GM23338 (cell line): ENCODE results near the gene KCNK1. TPM values are rescaled to one million over a fixed set of nuclear protein-coding genes. Genes with fewer than 3 reads are reported as not detected.

Source experiments
- EZH2 ChIP-seq: fragments of 200-600 bp; sonication (generic); IDR thresholded peaks from one replicate; pipeline ENCODE4 v1.8.0; 2017; ENCODE audit warnings: antibody characterized with exemption, mild to moderate bottlenecking, low read depth; ENCODE audit not compliant: unreplicated experiment
- EZH2phosphoT487 ChIP-seq: fragments of 200-600 bp; sonication (generic); IDR thresholded peaks from one replicate; pipeline ENCODE4 v1.8.1; 2018; ENCODE audit warnings: antibody characterized with exemption; ENCODE audit not compliant: unreplicated experiment
- JUNB ChIP-seq: IDR thresholded peaks from one replicate; pipeline ENCODE4 v1.6.1; 2016; ENCODE audit warnings: antibody characterized with exemption; ENCODE audit not compliant: unreplicated experiment
- NANOG ChIP-seq: IDR thresholded peaks from 2 replicates; pipeline ENCODE4 v1.6.1; 2016; ENCODE audit warnings: antibody characterized with exemption, borderline replicate concordance
- POLR2AphosphoS5 ChIP-seq: IDR thresholded peaks from 2 replicates; pipeline ENCODE4 v1.6.1; 2016; ENCODE audit warnings: antibody characterized with exemption, low read depth
- STAT1 ChIP-seq: IDR thresholded peaks from one replicate; pipeline ENCODE4 v1.6.1; 2016; ENCODE audit warnings: antibody characterized with exemption; ENCODE audit not compliant: unreplicated experiment
- ZNF114 ChIP-seq: fragments of 250-450 bp; sonication (Bioruptor Pico); IDR thresholded peaks from 2 replicates; pipeline ENCODE4 v1.5.0; 2020; ENCODE audit warnings: mild to moderate bottlenecking, moderate library complexity
- ZNF331 ChIP-seq: fragments of 250-450 bp; sonication (Bioruptor Pico); IDR thresholded peaks from 2 replicates; pipeline ENCODE4 v1.5.0; 2020; ENCODE audit warnings: low read depth, mild to moderate bottlenecking, moderate library complexity
- polyA plus RNA-seq: library from polyadenylated mRNA; unstranded; fragments of >200 nt; fragmentation: Nextera tagmentation; extraction: Ambion mirVana; gene quantifications from 2 replicates; pipeline ENCODE4 v1.2.1, GENCODE V29; 2016
- total RNA-seq: library from RNA; depleted of rRNA; stranded (reverse); fragments of >200 nt; shearing (Covaris generic); gene quantifications from 2 replicates; pipeline ENCODE4 v1.2.3, GENCODE V29; 2014
- TF ChIP-seq, protein P1 (sequence below): fragments of 250-450 bp; sonication (Bioruptor Pico); IDR thresholded peaks from 2 replicates; pipeline ENCODE4 v1.5.0; 2020; ENCODE audit warnings: mild to moderate bottlenecking, moderate library complexity
- TF ChIP-seq, protein P2 (sequence below), 2 experiments: fragments of 200-600 bp in 1 of 2; sonication (generic) in 1 of 2; conservative IDR thresholded peaks; 2 replicates each; pipeline versions ENCODE4 v1.5.1 to v1.6.1; 2016 to 2017; ENCODE audit warnings: antibody characterized with exemption in 2 of 2, low read depth in 2 of 2, mild to moderate bottlenecking in 2 of 2, moderate library complexity in 1 of 2
- TF ChIP-seq, protein P3 (sequence below): IDR thresholded peaks from 2 replicates; pipeline ENCODE4 v1.6.1; 2016; ENCODE audit warnings: antibody characterized with exemption

KCNK1 gene
- total and polyA plus RNA-seq, 2 experiments from 2014 or later = 10.1 to 12.7 TPM

DNA sequence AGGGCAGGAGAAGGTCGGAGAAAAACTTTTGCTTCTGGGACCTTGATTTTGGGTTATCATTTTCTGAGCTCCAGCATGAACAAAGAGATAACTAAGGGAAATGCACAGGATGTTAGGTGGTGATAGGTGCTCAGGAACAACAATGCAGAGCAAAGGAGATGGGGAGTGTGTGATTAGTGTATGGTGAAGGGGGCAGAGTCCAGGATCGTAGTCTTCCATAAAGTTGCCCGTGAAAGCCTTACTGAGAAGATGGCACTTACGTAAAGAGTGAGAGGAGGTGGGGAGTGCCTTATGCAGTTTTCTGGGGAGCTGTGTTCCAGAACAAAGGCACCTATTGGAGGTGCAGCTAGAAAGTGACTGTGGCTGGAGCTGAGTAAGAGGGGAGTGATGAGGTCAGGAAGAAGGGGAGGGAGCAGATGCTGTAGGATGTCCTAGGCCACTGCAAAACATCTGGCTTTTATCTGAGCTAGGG lies 11.6 kb downstream of the KCNK1 start (continued):
- TF ChIP-seq, protein P1, sequence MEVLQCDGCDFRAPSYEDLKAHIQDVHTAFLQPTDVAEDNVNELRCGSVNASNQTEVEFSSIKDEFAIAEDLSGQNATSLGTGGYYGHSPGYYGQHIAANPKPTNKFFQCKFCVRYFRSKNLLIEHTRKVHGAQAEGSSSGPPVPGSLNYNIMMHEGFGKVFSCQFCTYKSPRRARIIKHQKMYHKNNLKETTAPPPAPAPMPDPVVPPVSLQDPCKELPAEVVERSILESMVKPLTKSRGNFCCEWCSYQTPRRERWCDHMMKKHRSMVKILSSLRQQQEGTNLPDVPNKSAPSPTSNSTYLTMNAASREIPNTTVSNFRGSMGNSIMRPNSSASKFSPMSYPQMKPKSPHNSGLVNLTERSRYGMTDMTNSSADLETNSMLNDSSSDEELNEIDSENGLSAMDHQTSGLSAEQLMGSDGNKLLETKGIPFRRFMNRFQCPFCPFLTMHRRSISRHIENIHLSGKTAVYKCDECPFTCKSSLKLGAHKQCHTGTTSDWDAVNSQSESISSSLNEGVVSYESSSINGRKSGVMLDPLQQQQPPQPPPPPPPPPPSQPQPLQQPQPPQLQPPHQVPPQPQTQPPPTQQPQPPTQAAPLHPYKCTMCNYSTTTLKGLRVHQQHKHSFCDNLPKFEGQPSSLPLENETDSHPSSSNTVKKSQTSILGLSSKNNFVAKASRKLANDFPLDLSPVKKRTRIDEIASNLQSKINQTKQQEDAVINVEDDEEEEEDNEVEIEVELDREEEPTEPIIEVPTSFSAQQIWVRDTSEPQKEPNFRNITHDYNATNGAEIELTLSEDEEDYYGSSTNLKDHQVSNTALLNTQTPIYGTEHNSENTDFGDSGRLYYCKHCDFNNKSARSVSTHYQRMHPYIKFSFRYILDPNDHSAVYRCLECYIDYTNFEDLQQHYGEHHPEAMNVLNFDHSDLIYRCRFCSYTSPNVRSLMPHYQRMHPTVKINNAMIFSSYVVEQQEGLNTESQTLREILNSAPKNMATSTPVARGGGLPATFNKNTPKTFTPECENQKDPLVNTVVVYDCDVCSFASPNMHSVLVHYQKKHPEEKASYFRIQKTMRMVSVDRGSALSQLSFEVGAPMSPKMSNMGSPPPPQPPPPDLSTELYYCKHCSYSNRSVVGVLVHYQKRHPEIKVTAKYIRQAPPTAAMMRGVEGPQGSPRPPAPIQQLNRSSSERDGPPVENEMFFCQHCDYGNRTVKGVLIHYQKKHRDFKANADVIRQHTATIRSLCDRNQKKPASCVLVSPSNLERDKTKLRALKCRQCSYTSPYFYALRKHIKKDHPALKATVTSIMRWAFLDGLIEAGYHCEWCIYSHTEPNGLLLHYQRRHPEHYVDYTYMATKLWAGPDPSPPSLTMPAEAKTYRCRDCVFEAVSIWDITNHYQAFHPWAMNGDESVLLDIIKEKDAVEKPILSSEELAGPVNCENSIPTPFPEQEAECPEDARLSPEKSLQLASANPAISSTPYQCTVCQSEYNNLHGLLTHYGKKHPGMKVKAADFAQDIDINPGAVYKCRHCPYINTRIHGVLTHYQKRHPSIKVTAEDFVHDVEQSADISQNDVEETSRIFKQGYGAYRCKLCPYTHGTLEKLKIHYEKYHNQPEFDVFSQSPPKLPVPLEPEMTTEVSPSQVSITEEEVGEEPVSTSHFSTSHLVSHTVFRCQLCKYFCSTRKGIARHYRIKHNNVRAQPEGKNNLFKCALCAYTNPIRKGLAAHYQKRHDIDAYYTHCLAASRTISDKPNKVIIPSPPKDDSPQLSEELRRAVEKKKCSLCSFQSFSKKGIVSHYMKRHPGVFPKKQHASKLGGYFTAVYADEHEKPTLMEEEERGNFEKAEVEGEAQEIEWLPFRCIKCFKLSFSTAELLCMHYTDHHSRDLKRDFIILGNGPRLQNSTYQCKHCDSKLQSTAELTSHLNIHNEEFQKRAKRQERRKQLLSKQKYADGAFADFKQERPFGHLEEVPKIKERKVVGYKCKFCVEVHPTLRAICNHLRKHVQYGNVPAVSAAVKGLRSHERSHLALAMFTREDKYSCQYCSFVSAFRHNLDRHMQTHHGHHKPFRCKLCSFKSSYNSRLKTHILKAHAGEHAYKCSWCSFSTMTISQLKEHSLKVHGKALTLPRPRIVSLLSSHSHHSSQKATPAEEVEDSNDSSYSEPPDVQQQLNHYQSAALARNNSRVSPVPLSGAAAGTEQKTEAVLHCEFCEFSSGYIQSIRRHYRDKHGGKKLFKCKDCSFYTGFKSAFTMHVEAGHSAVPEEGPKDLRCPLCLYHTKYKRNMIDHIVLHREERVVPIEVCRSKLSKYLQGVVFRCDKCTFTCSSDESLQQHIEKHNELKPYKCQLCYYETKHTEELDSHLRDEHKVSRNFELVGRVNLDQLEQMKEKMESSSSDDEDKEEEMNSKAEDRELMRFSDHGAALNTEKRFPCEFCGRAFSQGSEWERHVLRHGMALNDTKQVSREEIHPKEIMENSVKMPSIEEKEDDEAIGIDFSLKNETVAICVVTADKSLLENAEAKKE (CRISPR knock-in tag) = no peak
- TF ChIP-seq JUNB (no peak), EZH2 (no peak), NANOG (no peak), ZNF114 (CRISPR knock-in tag) (no peak), EZH2phosphoT487 (no peak), POLR2AphosphoS5 (no peak), STAT1 (no peak), ZNF331 (no peak)
- TF ChIP-seq, protein P2, sequence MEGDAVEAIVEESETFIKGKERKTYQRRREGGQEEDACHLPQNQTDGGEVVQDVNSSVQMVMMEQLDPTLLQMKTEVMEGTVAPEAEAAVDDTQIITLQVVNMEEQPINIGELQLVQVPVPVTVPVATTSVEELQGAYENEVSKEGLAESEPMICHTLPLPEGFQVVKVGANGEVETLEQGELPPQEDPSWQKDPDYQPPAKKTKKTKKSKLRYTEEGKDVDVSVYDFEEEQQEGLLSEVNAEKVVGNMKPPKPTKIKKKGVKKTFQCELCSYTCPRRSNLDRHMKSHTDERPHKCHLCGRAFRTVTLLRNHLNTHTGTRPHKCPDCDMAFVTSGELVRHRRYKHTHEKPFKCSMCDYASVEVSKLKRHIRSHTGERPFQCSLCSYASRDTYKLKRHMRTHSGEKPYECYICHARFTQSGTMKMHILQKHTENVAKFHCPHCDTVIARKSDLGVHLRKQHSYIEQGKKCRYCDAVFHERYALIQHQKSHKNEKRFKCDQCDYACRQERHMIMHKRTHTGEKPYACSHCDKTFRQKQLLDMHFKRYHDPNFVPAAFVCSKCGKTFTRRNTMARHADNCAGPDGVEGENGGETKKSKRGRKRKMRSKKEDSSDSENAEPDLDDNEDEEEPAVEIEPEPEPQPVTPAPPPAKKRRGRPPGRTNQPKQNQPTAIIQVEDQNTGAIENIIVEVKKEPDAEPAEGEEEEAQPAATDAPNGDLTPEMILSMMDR (conservative IDR thresholded peaks at IDR 0.05; ENCODE audit: low read depth in 2 of 2) = no peak
- TF ChIP-seq, protein P3, sequence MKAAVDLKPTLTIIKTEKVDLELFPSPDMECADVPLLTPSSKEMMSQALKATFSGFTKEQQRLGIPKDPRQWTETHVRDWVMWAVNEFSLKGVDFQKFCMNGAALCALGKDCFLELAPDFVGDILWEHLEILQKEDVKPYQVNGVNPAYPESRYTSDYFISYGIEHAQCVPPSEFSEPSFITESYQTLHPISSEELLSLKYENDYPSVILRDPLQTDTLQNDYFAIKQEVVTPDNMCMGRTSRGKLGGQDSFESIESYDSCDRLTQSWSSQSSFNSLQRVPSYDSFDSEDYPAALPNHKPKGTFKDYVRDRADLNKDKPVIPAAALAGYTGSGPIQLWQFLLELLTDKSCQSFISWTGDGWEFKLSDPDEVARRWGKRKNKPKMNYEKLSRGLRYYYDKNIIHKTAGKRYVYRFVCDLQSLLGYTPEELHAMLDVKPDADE = no peak
